IMR-90 (cell line): ENCODE measurements around the gene NPAS3.

Experiments used
- CEBPB ChIP-seq: IDR thresholded peaks from 2 replicates; pipeline ENCODE4 v1.6.1; 2012; ENCODE audit warnings: low read depth, low read length, improper control_type of control experiment
- CHD1 ChIP-seq: IDR thresholded peaks from 2 replicates; pipeline ENCODE4 v1.6.1; 2012; ENCODE audit warnings: low read depth, low read length, improper control_type of control experiment
- MAZ ChIP-seq: IDR thresholded peaks from 2 replicates; pipeline ENCODE4 v1.6.1; 2012; ENCODE audit warnings: low read depth, mild to moderate bottlenecking, low read length, improper control_type of control experiment, moderate library complexity, borderline replicate concordance
- MXI1 ChIP-seq: IDR thresholded peaks from 2 replicates; pipeline ENCODE4 v1.6.1; 2012; ENCODE audit warnings: low read depth, mild to moderate bottlenecking, low read length, moderate library complexity, borderline replicate concordance
- POLR2A ChIP-seq: IDR thresholded peaks from 2 replicates; pipeline ENCODE4 v1.6.1; 2012; ENCODE audit warnings: mild to moderate bottlenecking, low read depth, low read length
- SMC3 ChIP-seq: fragments of 150-350 bp; IDR thresholded peaks from 2 replicates; pipeline ENCODE4 v1.6.1; 2016; ENCODE audit warnings: low read depth, mild to moderate bottlenecking, antibody characterized with exemption, low read length, moderate library complexity
- TF ChIP-seq, protein P1 (sequence below): conservative IDR thresholded peaks from 2 replicates; pipeline ENCODE4 v1.5.1; 2012; ENCODE audit warnings: mild to moderate bottlenecking, low read depth, low read length, improper control_type of control experiment
- TF ChIP-seq, protein P2 (sequence below): fragments of 150-350 bp; IDR thresholded peaks from 2 replicates; pipeline ENCODE4 v1.6.1; 2017; ENCODE audit warnings: mild to moderate bottlenecking, antibody characterized with exemption, low read length, low read depth

DNA sequence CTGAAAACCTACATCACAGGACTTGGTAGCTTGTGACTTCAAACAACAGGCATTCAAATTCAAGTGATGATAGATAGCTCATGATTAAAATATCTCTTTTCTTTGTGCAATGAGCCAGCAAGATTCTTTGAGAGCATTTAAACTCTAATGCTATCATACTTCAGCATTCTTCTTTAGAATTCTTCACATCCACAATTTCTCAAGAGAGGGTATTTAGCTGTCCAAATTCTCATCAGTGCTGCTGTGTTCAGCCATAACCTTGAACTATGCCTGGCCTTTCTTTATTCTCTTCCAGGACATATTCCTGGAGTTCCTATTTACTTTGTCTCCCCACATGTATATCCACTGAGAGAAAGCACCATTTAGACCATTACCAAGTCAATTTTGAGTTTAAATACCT is 691.1 kb downstream of the NPAS3 start:
- TF ChIP-seq, protein P1, sequence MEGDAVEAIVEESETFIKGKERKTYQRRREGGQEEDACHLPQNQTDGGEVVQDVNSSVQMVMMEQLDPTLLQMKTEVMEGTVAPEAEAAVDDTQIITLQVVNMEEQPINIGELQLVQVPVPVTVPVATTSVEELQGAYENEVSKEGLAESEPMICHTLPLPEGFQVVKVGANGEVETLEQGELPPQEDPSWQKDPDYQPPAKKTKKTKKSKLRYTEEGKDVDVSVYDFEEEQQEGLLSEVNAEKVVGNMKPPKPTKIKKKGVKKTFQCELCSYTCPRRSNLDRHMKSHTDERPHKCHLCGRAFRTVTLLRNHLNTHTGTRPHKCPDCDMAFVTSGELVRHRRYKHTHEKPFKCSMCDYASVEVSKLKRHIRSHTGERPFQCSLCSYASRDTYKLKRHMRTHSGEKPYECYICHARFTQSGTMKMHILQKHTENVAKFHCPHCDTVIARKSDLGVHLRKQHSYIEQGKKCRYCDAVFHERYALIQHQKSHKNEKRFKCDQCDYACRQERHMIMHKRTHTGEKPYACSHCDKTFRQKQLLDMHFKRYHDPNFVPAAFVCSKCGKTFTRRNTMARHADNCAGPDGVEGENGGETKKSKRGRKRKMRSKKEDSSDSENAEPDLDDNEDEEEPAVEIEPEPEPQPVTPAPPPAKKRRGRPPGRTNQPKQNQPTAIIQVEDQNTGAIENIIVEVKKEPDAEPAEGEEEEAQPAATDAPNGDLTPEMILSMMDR: no peak
- no peak for TF ChIP-seq SMC3
- TF ChIP-seq CEBPB: no peak
- TF ChIP-seq POLR2A: no peak
- no peak for TF ChIP-seq MAZ
- TF ChIP-seq, protein P2, sequence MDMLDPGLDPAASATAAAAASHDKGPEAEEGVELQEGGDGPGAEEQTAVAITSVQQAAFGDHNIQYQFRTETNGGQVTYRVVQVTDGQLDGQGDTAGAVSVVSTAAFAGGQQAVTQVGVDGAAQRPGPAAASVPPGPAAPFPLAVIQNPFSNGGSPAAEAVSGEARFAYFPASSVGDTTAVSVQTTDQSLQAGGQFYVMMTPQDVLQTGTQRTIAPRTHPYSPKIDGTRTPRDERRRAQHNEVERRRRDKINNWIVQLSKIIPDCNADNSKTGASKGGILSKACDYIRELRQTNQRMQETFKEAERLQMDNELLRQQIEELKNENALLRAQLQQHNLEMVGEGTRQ: no peak
- TF ChIP-seq MXI1: no peak
- TF ChIP-seq CHD1: no peak
